ENCODE results near the gene GLP2R.
A peak's percentile ranks its signal among the peaks of the same experiment; 100 is the strongest.
"Not testable (repeated sequence)": the region's sequence is repeated elsewhere in the genome, so short reads cannot be mapped to it uniquely, and the experiment has no call there.

Gene GLP2R

DNA sequence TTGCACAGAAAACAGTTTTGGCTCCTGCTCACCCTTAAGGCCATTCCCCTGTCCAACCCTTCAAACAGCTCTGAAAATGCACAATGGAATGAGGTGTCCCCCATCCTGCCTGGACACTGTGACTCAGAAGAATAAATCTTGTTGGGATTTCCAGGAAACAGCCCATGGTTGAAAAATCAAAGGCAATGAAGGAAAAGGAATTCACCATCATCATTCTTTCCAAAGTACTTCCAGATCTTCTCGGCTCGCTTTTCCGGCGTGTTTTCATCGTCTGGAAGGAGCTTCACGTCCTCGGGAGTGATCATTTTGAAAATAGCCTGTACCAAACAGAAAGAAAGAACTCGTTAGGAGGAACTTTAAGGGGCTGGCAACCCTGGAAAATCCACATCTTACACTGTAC, 75.1 kb downstream of the GLP2R start:
- DNase-seq, result no peak

DNA sequence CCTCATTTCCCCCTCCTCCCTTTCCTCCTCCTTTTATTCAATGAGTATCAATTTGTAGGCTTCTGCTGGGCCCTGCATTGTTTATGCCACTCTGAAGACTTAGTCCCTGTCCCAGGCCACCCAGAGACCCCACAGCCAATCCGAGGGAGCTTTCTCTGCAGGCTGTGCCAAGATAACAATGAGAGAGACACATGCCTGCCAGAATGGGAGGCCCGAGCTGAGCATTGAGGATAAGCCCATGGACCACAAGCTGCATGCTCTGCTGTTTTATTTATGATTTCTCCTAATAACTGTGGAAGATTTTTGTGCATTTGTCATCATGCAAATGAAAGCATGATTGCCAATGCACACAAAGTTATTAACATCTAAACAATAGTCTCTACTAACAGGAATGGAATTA, 76.4 kb downstream of the GLP2R start:
- no peak for DNase-seq

DNA sequence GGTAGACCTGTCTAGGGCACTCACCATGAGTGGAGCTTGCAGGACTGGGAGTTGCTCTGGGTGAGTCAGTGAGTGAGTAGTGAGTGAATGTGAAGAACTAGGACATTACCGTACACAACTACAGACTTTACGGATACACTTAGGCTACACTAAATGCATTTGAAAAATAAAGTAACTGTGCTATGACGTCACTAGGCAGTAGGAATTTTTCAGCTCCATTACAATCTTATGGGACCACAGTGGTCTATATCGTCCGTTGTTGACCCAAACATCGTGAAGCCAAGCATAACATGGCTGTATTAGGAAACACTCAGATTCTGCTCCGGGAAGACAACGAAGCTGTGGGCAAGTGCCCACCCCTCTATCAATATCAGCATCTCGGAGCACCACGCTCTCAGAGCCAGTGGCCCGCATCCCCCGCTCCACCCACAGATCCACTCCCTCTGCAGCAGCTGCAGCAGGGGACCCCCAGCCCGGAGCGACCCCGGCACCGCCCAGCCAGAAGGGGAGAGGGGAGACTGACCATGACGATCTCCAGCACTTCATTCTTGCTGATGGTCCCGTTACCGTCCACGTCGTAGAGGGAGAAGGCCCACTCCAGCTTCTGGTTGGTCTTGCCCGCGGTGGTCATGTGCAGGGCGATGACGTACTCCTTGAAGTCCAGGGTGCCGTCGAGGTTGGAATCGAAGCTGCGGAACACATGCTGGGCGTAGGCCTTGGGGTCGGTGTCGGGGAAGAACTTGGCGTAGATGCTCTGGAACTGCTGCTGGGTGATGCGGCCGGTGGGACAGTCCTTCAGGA, 78.8 kb downstream of the GLP2R start:
- no peak for DNase-seq

DNA sequence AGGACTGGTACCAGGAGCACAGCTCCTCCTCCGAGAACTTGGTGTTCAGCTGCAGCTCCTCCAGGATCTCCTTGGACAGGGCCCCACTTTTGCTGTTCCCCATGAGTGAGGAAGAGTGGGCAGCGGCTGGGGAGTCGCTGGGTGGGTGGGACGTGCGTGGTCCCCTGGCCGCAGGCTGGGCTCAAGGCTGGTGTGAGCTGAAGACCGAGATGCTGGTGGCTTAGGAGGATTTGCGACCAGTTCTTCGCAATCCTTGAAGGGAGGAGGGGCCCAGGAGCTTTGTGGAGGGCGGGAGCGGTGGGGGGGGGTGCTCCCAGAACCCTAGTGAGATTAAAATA, 79.3 kb downstream of the GLP2R start, which contains the start of gene RCVRN:
Gene RCVRN (minus strand): TSS at position 194 of the 338 bp plus-strand sequence. CDS start 91 bp downstream, at position 103.
- DNase-seq, result no peak

DNA sequence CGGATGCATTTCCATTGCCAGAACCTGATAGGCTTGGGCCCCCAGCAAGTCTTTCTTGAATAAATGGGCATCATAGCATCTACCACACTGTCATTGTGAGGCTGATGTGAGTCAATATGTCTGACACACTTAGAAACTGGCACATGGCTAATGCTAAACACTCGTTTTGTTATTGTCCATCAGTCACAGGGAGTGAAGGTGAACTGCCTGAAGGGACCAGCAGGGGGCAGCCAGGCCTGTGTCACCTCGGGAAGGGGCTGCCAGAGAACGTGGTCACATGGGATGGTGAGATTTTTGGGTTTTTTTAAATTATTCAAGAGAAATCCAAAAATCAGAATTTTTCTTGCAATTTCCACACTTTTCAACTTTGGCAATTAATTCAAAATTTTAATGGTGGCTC, 80.2 kb downstream of the GLP2R start:
- DNase-seq, result peak; percentile 44

DNA sequence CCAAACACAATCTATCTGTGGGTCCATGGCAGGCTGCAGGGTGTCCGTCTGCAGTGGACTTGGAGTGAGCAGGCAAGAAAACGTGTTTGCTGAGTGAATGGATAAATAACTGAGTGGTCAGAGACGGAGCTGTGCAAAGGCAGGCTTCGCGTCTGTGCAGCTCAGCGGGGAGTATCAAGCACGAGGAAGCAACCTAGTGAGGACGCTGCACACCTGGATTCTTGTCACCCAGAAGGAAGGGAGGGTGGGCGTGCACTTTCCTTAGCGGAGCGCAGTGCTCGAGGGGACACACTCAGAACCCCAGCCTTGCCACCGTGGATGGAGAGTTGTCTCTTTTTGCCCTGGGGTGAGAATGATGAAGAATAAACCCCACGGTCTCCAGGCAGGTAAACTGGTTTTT, 80.9 kb downstream of the GLP2R start:
- DNase-seq, result no peak

DNA sequence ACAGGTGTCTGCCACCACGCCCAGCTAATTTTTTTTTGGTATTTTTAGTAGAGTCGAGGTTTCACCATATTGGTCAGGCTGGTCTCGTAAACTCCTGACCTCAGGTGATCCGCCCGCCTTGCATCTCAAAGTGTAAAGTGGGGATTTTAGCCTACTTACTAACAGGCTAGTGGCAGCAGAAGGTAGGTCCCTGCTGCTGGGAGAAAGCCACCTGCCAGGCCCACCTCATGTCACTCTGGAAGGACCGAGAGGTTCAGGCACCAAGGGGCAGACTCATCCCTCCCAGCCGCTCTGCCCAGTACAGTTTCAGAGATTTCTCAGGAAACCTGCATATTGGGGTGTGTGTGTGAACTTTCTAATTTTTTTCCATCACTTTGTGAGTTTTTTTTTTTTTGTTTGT, 81.4 kb downstream of the GLP2R start:
- DNase-seq, result no peak

DNA sequence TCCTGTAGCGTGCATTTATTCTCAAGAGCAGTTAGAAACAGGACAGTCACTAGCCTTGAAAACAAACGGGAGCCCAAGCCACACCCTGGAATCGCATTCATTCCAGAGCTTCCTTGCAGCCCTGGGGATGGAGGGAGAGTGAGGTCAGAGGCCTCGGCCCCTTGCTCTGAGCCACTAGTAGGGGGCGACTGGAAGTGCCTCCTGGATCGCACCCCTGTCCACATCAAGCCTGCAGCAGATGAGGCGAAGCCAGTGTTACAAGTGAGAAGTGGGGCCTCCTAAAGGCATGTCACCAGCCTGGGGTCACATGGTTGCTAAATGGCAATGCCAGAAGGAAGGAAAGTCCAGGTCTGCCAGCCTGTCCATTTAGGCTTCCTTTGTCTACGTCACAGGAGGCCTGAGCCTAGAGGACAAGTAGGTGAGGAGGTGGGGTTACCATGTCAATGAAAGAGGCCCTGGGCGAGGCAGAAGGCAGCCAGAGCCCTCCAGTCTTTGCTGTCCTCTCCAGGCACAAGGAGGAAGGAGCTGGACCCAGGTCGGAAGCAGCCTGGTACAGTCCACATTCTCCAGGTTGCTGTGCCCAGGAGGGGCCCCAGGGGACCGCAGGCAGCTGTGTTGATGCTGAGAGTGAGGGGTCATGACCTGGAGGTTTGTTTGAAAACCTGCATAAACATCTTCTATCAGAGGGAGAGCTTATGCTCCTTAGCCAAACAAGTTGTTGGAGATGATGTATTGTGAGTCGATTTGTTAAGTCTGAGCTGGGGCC, 82.3 kb downstream of the GLP2R start:
- no peak for DNase-seq

DNA sequence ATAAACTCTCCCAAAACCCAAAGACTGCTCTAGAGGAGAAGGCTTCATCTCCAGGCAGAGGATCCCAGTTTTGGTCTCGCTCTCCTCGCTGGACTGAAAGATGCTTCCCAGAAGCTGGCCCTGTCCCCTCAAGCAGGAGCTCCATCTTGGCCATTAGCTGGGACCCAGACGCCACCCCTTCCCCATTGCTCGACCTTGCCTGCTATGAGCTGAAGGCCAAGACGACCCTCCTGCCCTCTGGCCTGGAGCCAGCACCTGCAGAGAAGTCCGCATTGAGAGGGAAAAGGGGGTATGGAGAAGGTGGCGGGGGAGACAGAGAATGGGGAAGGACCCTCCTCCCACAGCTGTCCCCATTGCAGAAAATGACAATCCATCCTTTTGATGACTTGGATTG, 82.9 kb downstream of the GLP2R start:
- no peak for DNase-seq

DNA sequence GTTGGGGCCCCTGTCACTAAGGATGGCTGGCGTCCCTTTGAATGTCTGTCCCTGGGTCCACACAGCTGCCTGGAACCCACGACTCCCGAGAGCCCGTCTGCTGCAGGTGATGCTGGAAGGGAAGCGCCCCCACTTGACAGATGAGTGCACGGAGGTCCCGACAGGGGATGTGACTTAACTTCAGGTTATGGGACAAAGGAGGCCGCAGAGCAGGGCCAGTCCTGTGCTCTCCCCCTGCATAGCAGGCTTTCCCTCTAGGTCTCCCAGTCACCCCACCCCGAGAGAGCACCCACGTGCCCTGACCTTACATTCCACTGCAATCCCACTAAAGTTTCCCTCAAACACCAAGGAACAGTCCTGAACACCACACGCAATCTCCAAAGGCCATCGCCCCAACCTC, 85.4 kb downstream of the GLP2R start:
- DNase-seq, result no peak

DNA sequence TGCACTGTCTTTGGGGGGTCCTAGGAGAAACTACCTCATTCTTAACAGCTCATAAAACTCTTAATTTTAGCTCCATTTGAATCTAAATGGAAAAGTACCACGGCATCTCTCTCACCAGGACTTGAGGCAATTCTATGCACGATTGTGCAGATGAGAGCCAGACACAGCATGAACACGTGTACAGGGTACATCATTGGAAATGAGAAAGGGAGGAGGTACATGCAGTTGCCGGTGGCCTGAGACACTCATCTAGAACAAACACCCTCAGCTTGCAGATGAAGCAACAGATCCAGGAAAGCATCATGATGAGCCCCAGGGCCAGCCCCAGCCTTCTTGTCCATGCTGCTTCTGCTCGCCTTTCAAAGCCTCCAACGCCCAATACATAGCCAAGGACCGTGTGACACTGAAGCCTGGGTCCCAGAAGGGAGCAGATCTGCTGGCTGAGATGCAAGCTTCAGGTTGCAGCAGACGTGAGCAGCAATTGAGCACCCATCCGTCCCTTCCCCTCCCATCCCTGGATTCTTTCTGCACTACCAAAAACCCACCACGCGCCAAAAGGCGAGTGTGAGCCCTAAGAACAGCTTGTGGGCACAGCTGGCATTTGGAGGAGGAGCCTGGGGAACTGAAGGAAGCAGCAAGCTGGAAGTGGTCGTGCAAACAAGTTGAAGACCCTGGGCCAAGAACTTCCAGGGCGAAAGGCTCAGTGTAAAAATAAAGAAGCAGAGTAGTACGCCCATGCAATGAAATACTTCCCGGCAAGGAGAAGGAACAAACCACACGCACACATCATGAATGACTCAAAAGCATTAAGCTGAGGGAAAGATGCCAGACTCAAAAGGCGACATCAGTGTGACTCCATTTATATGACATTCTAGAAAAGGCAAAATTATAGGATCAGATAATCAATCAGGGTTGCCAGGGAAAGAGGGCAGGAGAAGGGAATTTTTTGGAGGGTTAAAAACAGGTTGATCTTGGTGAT, 86.7 kb downstream of the GLP2R start:
- no peak for DNase-seq

DNA sequence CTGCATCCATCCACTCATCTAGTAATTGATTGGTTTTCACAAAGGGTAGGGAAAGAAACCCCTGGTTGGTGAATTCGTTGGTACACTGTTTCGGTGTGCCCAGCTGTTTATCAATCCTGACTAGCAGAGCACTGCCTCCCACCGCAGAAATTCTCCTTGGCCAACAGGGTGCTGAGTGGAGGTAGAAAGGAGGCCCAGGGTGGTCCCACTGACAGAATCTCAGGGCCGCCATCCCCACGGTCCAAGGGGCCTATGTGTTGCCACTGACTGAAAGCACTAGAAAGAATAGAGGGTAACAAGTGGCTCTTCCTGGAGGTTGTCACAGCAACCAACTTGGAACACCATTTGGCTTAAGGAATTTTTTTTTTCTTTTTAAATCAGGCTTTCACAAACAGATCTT, 87.8 kb downstream of the GLP2R start:
- DNase-seq, result no peak

DNA sequence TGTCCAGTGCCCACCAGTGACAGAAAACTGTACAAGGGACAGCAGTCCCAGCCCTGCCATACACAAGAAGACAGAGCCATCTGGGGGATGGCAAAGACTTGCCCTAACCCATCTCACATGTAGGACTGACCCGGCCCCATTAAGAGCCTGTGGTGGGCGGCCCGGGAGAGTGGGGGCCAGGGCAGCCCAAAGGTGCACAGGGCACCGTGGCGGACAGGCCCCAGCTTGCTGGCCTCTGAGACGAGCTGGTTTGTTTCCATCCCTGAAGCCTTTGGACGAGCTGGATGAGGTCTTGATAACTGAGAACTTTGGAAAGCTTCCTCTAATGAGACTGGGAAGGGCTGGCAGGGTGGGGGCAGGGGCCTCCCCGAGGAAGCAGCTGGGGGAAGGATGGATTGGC, 90.4 kb downstream of the GLP2R start:
- DNase-seq, result no peak

DNA sequence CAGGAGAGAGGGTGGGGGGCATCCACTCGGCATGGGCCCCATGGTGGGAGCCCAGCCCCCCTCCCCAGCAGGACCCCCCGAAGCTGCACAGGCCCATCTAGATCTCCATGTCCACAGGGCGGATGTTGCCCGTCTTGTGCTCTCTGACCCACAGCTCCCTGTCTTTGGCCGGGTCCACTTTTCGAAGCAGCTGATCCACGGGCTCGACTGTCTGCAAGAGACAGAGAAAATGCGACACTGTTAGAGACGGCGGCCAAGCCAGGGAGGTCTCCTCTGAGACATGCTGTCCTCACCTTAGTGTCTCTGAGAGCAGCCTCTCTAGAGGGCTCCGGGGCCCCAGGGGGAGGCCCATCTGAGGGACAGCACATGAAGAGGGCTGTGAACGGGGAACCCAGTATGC, 91.4 kb downstream of the GLP2R start:
- DNase-seq, result no peak

DNA sequence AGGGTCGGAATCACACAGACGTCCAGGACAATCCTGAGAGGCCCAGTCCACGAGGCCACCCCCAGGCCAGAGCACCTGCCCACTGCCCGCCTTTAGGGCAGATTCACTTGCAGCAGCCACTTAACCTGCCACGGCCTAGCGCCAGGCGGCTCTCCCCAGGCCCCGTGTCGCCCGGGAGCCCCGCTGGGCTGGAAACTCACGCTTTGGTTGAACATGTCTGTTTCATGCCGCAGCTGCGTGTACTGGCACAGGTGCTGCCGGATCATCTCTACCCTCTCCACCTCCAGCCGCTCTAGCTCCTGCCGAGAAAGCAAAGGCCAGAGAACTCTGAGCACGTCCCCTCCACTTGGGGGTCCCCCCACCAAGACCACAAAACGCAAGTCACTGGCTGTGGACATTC, 92.1 kb downstream of the GLP2R start:
- DNase-seq, result no peak

DNA sequence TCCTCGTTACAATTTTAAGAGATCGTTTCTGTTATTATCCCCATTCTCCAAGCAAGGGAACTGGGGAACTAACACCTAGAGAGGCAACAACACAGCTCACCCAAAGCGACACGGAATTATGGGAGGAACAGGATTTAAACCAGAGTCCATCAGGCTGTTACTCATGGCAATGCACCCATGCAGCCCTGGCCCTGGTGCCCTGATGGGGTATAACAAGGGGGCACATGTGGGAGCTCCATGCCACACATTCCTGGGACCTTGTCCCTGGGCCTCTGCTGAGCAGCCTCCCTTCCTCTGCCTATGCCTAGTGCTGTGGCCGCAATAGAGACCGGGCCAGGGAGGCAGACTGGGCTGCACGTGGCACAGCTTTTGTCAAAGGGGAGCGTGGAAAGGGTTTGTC, 92.6 kb downstream of the GLP2R start:
- DNase-seq, result no peak

DNA sequence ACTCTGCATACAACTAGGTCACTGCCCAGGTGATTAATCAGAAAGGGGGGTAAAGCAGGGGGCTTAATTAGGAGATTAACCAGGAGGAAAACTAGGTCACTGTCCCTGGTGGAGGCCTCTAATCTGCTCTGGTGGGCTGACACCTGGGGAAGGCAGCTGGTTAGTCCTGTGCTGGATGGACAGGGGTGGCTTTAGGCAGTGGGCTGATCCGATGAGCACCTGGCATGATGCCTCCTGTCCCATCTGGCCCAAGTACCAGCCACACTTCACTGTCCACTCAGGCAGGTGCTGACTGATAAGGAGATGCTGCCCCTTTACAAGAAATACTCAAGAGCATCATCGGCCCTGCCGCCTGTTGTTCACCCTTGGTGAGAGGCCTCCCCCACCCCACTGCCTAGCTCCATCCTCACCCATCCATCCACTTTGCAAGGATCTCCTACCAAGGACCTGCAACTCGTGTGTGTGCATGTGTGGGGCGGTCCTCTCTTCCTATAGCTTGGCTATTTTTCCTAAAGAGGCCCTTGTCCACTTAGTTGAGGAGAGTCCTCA, 93.2 kb downstream of the GLP2R start:
- no peak for DNase-seq

DNA sequence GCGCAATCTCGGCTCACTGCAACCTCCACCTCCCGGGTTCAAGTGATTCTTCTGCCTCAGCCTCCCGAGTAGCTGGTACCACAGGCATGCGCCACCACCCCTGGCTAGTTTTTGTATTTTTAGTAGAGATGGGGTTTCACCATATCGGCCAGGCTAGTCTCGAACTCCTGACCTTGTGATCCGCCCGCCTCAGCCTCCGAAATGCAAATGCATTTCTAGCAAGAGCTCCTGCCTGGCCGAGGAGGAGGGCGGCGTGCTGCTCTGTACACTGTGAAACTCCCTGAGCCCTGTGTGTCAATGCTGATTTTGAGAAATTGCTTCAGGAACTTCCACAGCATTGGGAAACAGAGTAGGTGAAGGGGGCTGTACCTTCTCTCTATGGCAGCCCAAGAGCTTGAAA, 95.5 kb downstream of the GLP2R start:
- not testable (repeated sequence) for DNase-seq

DNA sequence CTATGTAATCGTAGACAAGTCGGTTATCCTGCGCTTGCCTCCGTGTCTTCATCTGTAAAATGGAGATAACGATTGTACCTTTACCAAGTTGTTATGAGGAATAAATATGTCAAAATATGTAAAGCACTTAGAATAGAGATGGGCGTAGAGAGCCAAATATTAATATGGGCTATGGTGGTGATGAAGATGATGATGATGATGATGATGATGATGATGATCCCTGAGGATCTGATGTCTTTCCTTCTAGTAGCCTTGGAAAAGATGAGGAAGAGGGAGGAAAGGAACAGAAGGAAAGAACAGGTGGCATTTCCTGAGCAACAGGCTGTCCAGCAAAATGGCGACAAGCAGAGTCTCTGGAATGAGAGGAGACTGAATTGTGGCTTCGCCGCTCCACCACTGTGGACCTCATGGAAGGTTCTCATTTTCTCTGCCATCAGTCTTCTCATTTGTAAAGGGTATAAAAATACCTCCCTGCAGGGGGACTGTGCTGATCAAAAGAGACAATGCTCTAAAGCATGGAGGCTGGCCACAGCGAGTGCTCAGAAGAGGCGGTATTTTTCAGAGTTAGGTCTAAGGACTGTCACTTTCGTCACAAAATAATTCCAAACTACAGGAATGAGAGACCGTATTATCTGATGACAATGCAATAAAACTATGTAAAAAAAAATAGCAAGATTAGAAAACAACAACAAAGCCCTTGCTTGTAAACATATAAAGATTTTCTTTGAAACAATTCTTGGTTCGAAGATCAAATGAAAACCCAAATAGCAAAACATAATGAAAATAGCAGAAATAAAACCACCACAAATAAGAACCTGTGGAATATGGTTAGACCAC, 96.5 kb downstream of the GLP2R start:
- DNase-seq, result no peak

DNA sequence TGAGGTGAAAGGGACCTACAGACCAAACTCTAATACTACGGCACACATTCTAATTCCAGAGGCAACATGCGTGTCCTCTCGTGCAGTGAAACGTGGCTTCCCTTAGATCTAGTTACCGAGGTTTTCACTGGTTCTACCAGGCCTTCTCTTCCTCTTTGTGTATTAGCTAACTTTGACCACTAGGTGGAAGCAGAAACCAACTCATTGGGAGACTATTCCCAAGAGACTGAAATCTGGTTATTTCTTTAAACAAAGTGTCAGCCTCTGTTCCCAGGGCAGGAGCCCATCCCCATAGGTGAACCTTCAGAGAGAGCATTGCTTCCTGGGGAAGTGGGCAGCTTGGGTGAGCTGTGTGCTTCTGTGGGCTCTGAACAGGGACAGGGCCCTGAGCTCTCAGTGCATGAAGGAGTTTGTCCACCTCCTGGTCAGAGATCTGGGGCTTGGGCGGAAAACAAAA, 99.0 kb downstream of the GLP2R start:
- peak; percentile 70 for DNase-seq

DNA sequence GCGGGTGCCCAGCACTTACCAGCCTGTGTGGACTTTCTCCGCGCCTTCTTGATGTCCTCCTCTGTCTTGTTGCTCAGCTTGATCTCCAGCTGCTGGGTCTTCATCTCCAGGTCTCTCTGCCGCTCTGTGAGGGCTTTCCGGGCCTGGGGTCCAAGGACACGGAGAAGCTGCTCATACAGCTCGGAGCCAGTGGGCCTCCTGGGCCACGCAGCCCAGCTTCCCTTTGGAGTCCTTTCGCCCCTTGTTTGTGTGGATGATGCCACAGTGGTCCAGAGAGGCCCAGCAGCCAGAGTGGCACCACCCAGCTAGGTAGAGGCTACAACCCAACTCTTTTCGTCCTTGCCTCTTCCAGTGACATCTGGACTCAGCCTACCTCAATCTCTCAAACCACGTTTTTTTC, 99.7 kb downstream of the GLP2R start:
- DNase-seq, result no peak
